ENCODE measurements around the gene CELF4. TPM values are rescaled to one million over a fixed set of nuclear protein-coding genes. Genes with fewer than 3 reads are reported as not detected.

CELF4 gene
- total RNA-seq, 1 experiment from 2014 or later = 0.40 TPM

DNA sequence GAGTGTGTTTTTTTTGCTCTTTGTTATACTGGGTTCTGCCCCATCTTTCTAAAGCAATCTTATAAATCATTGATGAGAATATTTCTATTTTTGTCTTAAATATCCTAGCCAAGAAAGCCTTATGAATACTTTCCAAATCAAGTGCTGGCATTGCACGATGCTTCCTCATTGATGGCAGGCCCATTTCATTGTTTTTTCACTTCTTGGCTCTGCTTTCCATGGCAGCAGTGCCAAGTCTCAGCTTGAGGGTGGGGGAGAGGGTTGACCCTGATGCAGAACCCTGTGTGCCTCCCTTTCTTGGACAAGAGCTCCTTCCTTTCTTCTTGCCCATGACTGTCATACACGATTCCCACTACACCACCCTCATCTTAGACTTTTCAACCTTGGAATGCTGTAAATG is 16.7 kb upstream of the CELF4 start:
- H3K4me2 ChIP-seq (ENCODE audit: low read length) = no peak overlapping the region
- no peak overlapping the region for H3K9ac ChIP-seq (ENCODE audit: low read length)
- H3K9me2 ChIP-seq (replicated peaks; ENCODE audit: low read length) = no peaks in the 10 kb centered on the region
- DNase-seq (no peak), ATAC-seq (no peak)
- H3K27ac ChIP-seq (ENCODE audit: low read length) = no peak overlapping the region
- intact Hi-C loops (cut with micrococcal nuclease) = no loop called here
- TF ChIP-seq EZH2phosphoT487 (IDR thresholded peaks at IDR 0.05; ENCODE audit: borderline replicate concordance, low read length) (no peak), EZH2 (IDR thresholded peaks at IDR 0.05; ENCODE audit: low read length, unreplicated experiment) (no peak)
- TF ChIP-seq, protein P1, sequence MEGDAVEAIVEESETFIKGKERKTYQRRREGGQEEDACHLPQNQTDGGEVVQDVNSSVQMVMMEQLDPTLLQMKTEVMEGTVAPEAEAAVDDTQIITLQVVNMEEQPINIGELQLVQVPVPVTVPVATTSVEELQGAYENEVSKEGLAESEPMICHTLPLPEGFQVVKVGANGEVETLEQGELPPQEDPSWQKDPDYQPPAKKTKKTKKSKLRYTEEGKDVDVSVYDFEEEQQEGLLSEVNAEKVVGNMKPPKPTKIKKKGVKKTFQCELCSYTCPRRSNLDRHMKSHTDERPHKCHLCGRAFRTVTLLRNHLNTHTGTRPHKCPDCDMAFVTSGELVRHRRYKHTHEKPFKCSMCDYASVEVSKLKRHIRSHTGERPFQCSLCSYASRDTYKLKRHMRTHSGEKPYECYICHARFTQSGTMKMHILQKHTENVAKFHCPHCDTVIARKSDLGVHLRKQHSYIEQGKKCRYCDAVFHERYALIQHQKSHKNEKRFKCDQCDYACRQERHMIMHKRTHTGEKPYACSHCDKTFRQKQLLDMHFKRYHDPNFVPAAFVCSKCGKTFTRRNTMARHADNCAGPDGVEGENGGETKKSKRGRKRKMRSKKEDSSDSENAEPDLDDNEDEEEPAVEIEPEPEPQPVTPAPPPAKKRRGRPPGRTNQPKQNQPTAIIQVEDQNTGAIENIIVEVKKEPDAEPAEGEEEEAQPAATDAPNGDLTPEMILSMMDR (conservative IDR thresholded peaks at IDR 0.05; ENCODE audit: low read depth, low read length) = no peak
- no peaks in the 10 kb centered on the region for H3K9me3 ChIP-seq (ENCODE audit: low read length)
- H3K36me3 ChIP-seq (ENCODE audit: low read depth, low read length) = no peaks in the 10 kb centered on the region
- no peak overlapping the region for H2AFZ ChIP-seq (ENCODE audit: low read length)
- no peaks in the 10 kb centered on the region for H3K4me1 ChIP-seq (ENCODE audit: insufficient read depth, low read length)
- no peaks in the 10 kb centered on the region for H4K20me1 ChIP-seq (ENCODE audit: low read length)
- ChIA-PET CTCF (no interaction called here), POLR2A (ENCODE audit: unreplicated experiment) (no interaction called here)
- H3F3A ChIP-seq (ENCODE audit: low read length, unreplicated experiment) = no peaks in the 10 kb centered on the region
- H3K27me3 ChIP-seq (ENCODE audit: low read length) = no peaks in the 10 kb centered on the region
- no peaks in the 10 kb centered on the region for H3K79me2 ChIP-seq (ENCODE audit: low read length)
- H3K4me3 ChIP-seq (ENCODE audit: low read length) = no peak overlapping the region
- BruUV-seq (replicated peaks) = no TSS peak

GRCh38 chr18:37578886-37579513 is 13.4 kb upstream of the CELF4 start:
- H3K4me2 ChIP-seq (ENCODE audit: low read length) = no peak overlapping the region
- POLR2A ChIA-PET (ENCODE audit: unreplicated experiment) = no interaction called here
- BruUV-seq (replicated peaks) = no TSS peak
- no peaks in the 10 kb centered on the region for H3K79me2 ChIP-seq (ENCODE audit: low read length)
- H3K27me3 ChIP-seq (ENCODE audit: low read length) = no peaks in the 10 kb centered on the region
- intact Hi-C loops (cut with micrococcal nuclease) = no loop called here
- CTCF ChIA-PET = no interaction called here
- no peak overlapping the region for H3K27ac ChIP-seq (ENCODE audit: low read length)
- H3K4me3 ChIP-seq (ENCODE audit: low read length) = no peak overlapping the region
- H3K9me3 ChIP-seq (ENCODE audit: low read length) = no peaks in the 10 kb centered on the region
- ATAC-seq = no peak; the same call in 1 of the 2 replicates
- H3K36me3 ChIP-seq (ENCODE audit: low read depth, low read length) = no peaks in the 10 kb centered on the region
- H3K9ac ChIP-seq (ENCODE audit: low read length) = no peak overlapping the region
- no peaks in the 10 kb centered on the region for H4K20me1 ChIP-seq (ENCODE audit: low read length)
- no peaks in the 10 kb centered on the region for H3F3A ChIP-seq (ENCODE audit: low read length, unreplicated experiment)
- TF ChIP-seq EZH2phosphoT487 (IDR thresholded peaks at IDR 0.05; ENCODE audit: borderline replicate concordance, low read length) = no peak
- TF ChIP-seq EZH2 (IDR thresholded peaks at IDR 0.05; ENCODE audit: low read length, unreplicated experiment) = no peak
- TF ChIP-seq, protein P1 (conservative IDR thresholded peaks at IDR 0.05; ENCODE audit: low read depth, low read length) = peak; percentile 43; the same call in 1 of the 2 replicates
- peak; percentile 2 for DNase-seq
- no peaks in the 10 kb centered on the region for H3K9me2 ChIP-seq (replicated peaks; ENCODE audit: low read length)
- no peak overlapping the region for H2AFZ ChIP-seq (ENCODE audit: low read length)
- H3K4me1 ChIP-seq (ENCODE audit: insufficient read depth, low read length) = no peaks in the 10 kb centered on the region

GRCh38 chr18:37578182-37578678 is 12.6 kb upstream of the CELF4 start:
- Histone ChIP-seq H3K9me3 (ENCODE audit: low read length) (no peaks in the 10 kb centered on the region), H3K79me2 (ENCODE audit: low read length) (no peaks in the 10 kb centered on the region), H3K9ac (ENCODE audit: low read length) (no peak overlapping the region), H3K4me3 (ENCODE audit: low read length) (no peak overlapping the region), H3K27me3 (ENCODE audit: low read length) (no peaks in the 10 kb centered on the region), H4K20me1 (ENCODE audit: low read length) (no peaks in the 10 kb centered on the region), H3F3A (ENCODE audit: low read length, unreplicated experiment) (no peaks in the 10 kb centered on the region), H3K27ac (ENCODE audit: low read length) (no peak overlapping the region), H3K4me1 (ENCODE audit: insufficient read depth, low read length) (no peaks in the 10 kb centered on the region), H3K9me2 (replicated peaks; ENCODE audit: low read length) (no peaks in the 10 kb centered on the region), H3K36me3 (ENCODE audit: low read depth, low read length) (no peaks in the 10 kb centered on the region), H3K4me2 (ENCODE audit: low read length) (no peak overlapping the region), H2AFZ (ENCODE audit: low read length) (no peak overlapping the region)
- TF ChIP-seq EZH2 (IDR thresholded peaks at IDR 0.05; ENCODE audit: low read length, unreplicated experiment) (no peak), EZH2phosphoT487 (IDR thresholded peaks at IDR 0.05; ENCODE audit: borderline replicate concordance, low read length) (no peak)
- TF ChIP-seq, protein P1 (conservative IDR thresholded peaks at IDR 0.05; ENCODE audit: low read depth, low read length) = no peak
- ChIA-PET CTCF (no interaction called here), POLR2A (ENCODE audit: unreplicated experiment) (no interaction called here)
- no peak for DNase-seq
- intact Hi-C loops (cut with micrococcal nuclease) = no loop called here
- no peak for ATAC-seq
- no TSS peak for BruUV-seq (replicated peaks)

All from PC-3 (cell line).